Left lobe of liver (tissue), 1 donor: ENCODE results near the gene CPA2. TPM values are rescaled to one million over a fixed set of nuclear protein-coding genes. Genes with fewer than 3 reads are reported as not detected.

Experiments used
- total RNA-seq: library from RNA; stranded (reverse); gene quantifications from one replicate; pipeline ENCODE4 v1.2.1, GENCODE V29; 2021
- donor health status: DM: no; HTN: yes; CAD: no.

CPA2 gene
- total RNA-seq, 1 donor from 2014 or later: 1.9 TPM

Other genes with a start within 250 kb of the CPA2 start
- 9.0 TPM for gene ZC3HC1, start 215.5 kb upstream of the CPA2 start, total RNA-seq
- gene KLHDC10, start 196.3 kb upstream of the CPA2 start, total RNA-seq: 35.3 TPM
- gene TMEM209, start 61.5 kb upstream of the CPA2 start, total RNA-seq: 7.5 TPM
- not detected for gene SSMEM1, start 59.0 kb upstream of the CPA2 start, total RNA-seq
- gene CPA4, start 26.3 kb downstream of the CPA2 start, total RNA-seq: not detected
- not detected for gene CPA5, start 78.0 kb downstream of the CPA2 start, total RNA-seq
- 16.8 TPM for gene CPA1, start 113.6 kb downstream of the CPA2 start, total RNA-seq
- gene CEP41, start 174.2 kb downstream of the CPA2 start, total RNA-seq: 3.5 TPM
- 44.4 TPM for gene MEST, start 225.2 kb downstream of the CPA2 start, total RNA-seq